DMS 273 (cell line): Measurements from ENCODE around the gene BCAS3.
A peak's percentile ranks its signal among the peaks of the same experiment; 100 is the strongest.

Experiments
- DNase-seq: peaks from one replicate; lab custom pipeline; 2025; ENCODE audit not compliant: unreplicated experiment; lab: John Stamatoyannopoulos, UW

BCAS3 gene

GRCh38 chr17:61183793-61184192 lies 506.1 kb downstream of the BCAS3 start:
- no peak for DNase-seq

DNA sequence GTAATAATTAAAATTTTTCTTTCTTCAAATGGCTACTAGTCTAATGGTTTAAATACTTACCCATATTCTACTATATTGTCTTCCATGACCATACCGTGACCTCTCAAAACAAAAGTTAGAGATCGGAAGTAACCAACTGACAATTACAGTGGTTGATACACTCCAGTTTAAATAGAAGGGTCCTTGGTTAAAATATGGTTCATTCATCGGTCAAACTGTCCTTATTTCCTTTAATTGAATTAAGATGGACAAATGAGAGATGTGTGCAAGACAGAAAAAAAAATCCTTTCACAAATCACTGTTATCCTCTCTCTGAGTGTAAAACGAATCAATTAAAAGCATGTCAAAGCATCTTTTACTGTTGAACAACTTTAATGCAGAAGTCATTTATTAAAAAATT lies 507.7 kb downstream of the BCAS3 start:
- DNase-seq: no peak

GRCh38 chr17:61187038-61187437 lies 509.4 kb downstream of the BCAS3 start:
- DNase-seq: no peak

- DNase-seq: no peak
Observed at GRCh38 chr17:61188081-61188480, 510.4 kb downstream of the BCAS3 start.

GRCh38 chr17:61189968-61190367 lies 512.3 kb downstream of the BCAS3 start:
- no peak for DNase-seq

GRCh38 chr17:61196302-61196704 lies 518.7 kb downstream of the BCAS3 start:
- no peak for DNase-seq

GRCh38 chr17:61196799-61197198 lies 519.1 kb downstream of the BCAS3 start:
- no peak for DNase-seq

DNA sequence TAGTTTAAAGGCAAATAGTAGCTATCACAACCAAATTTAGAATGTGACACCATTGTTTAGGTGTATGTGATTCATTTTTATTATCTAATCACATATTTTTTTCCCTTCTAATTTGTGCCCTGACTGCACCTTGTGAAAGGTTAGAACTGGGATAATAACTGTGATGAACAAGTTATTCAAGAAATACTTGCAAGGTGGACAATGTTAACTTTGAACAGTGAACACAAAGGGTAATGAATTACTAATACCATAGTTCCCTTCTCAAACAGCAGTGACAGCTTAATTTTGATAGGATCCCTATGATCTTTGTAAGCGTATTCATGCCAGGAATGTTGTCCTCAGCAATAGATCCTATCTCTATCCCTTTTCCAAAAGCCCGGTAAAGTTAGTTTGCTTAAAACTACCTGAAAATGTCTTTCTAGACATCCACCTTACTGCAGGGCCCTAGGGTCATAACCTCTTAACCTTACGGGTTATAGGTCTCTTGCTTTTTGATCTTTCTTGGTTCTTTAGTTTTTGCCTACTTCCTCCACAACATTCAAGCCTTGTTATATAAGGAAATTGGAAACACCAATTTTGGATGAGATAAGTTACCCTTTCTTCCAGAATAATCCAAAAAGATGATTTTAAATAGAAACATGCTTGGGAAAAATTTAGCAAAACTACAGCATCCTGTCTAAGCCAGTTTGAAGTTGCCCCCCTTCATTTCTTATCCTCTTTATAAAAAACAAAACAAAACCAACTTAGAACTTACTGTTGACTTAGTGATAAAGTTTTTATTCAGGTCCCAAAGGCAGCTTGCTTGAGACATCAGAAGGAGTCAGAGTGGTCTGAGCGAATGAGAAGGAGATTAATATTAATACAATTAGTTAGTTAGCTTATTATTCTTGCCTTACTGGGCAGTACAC lies 522.0 kb downstream of the BCAS3 start:
- no peak for DNase-seq

DNA sequence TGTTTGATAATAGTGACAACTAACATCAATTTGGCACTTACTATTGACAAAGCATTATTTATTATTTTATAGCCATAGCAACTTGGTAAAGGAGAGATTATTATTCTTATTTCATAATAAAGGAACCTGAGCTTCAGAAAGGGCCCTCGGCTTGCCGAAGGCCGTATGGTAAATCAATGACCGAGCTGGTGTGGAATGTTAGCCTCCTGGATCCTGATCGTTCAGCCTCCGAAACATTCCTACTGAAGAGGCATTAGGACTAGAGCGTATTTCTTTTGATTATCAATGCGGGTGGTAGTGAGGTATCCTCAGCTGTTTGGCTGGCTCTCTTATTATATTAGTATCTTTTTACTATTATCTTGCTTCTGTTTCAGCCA lies 522.7 kb downstream of the BCAS3 start:
- no peak for DNase-seq

DNA sequence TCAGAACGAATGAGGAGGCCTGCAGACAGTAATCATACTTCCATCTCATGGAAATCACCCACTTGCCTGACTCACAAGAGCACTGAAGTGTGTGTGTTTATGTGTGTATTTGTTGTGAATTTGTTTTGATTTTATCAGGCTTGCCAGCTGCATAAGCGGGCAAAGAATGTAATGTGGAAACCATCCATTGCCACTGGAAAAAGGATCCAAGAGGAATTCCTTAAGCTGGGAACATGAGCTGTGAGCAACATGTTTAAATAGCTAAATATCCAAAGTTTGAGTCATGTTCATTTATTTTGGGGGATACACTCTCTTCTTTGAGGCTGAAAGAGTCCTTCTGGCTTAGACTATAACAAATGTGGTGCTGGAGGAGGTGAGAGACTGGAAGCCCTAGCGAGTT lies 523.6 kb downstream of the BCAS3 start:
- no peak for DNase-seq

DNA sequence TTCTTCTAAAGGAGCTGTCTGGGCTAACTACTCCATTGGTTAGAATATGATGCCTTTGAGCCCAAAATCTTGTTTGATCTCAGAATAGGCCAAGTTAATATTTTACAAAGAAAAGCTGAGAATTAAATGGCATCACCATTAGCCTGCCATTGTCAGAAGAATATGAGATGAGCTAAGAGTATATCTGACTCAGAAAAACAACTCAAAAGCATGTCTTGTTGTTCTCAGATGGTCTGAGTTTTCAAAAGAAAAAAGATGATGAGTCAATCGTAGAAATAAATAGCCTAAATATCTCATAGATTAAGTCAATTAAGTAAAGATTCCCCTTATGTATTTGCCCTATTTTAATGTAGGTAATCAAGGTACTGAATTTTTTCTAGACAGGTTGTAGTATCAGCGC lies 524.9 kb downstream of the BCAS3 start:
- no peak for DNase-seq

DNA sequence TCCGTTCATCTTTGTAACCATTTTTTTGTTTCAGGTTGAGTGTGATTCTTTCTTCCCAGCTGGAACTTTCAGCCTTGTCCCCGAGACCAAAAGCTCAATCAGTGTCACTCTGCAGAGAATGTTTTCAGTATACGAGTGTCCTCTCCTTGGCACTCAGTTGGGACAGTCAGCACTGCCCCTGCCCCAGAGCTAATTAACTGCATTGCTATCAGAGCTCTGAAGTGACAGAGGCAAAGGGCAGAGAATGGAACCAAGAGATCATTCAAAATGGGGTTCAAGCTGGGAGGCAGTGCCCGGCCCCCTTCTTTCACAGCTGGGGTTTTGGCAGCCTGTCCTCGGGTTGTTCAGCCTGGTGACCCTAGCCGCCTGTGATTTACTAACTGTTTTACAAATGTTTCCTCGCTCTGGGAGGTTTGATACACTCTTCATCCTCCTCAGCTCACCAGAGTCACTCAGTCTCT lies 526.0 kb downstream of the BCAS3 start:
- DNase-seq: no peak

DNA sequence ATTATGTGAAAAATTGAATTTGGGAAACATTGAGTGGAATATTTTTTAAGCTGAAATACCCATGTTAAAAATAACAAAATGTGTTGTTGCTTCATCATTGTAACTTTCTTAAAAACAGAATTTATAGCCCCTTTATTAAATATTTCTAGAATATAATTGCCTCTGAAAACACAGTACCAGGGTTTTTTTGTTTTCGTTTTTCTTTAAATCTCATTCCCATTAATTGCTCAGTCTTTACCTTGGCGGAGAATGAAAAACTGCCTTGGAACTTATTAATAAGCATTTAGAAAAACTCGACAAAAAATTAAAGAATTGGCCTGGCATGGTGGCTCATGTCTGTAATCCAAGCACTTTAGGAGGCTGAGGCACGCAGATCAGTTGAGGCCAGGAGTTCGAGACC lies 526.8 kb downstream of the BCAS3 start:
- no peak for DNase-seq

DNA sequence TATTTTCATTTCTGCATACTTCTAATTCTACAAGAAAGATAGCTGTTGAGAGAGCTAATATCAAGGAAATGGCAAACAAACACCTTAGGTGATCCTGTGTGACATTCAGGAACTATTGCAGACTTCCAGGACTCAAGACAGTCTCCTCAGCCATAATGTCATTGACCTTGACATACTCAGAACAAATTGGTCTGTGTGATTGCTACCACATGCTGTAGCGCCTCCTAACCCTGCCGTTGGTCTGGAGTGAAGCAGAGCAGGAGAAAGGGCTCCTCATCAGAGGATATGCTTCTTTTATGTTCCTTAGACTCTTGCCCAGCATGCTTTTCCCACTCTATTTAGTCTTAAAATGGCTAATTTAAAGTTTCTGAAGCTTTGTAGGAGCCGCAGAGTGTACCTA lies 527.8 kb downstream of the BCAS3 start:
- DNase-seq: no peak

- DNase-seq: peak; percentile 38
Observed at GRCh38 chr17:61205931-61206330, 528.3 kb downstream of the BCAS3 start.

GRCh38 chr17:61206922-61207321 lies 529.3 kb downstream of the BCAS3 start:
- no peak for DNase-seq

GRCh38 chr17:61208301-61209105 lies 530.9 kb downstream of the BCAS3 start:
- peak; percentile 76 for DNase-seq

- no peak for DNase-seq
Observed at GRCh38 chr17:61209106-61209439, 531.4 kb downstream of the BCAS3 start.

DNA sequence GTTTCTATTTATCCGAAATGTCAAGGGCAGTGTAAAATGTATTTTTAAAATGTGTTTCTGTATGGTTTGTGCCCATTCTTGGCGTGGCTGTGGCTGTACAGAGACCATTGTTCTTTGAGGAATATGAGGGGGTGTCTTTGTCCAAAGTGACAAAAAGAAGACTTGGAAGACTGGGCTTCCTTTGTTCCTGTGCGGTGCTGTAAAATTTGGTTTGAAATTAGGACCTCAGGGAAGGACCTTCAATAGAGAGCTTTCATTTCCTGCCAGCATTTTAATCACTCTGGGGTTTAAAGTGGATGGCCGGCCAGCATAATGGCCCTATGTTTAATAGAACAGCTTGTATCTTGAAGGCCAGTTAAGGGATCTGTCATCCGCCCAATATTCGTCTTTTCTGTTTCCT lies 531.9 kb downstream of the BCAS3 start:
- peak; percentile 21 for DNase-seq

DNA sequence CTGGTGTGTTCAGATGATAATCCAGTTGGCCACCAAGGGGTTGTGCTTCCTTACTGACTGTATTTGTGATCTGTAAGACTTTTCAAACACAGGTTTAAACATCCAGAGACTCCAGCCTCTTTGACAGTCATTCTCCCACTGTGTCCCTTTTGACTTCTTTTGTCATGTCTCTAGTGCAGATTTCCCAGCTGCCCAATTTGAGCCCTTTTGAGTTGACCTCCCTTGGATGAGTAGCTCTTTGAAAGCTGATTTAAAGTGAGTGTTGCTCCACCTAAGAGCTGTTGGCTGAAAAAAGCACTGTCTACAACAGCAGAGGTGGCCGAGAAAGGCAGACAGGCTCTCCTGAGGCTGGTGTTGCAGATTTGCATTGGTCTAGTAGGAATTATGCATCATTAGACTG lies 533.6 kb downstream of the BCAS3 start:
- no peak for DNase-seq

- no peak for DNase-seq
Observed at GRCh38 chr17:61212655-61213054, 535.0 kb downstream of the BCAS3 start.

DNA sequence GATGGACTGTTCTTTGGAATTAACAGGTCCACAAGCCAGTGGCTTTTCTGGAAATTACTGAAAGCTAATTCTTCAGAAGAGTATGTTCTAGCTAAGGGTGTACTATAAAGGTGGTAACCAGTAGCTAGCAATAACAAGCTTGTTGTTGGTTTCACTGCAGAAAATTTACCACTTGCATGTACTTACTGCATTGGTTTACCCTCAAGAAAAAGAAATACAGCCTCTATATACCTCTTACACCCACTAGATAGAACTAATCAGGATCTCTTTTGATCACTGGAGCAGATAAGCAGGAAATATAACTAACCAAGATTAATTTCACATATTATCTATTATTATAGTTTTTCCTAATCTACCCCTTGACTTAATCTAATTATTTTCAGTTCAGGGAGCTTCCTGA lies 537.1 kb downstream of the BCAS3 start:
- no peak for DNase-seq
